OCI-LY1 (cell line): ENCODE results near the gene OR4K5.

Source experiments
- H2AFZ ChIP-seq: fragments of 200-600 bp; sonication (generic), shearing (Covaris generic); 2 replicates; pipeline ENCODE4 v1.6.0; 2014; ENCODE audit warnings: antibody characterized with exemption, mild to moderate bottlenecking, low read length
- H3F3A ChIP-seq: fragments of 200-600 bp; sonication (generic), shearing (Covaris generic); 2 replicates; pipeline ENCODE4 v1.6.0; 2014; ENCODE audit warnings: mild to moderate bottlenecking, antibody characterized with exemption, low read length, moderate library complexity; ENCODE audit not compliant: insufficient read depth
- H3K27ac ChIP-seq: fragments of 200-600 bp; sonication (generic); 2 replicates; pipeline ENCODE4 v1.5.1; 2014; ENCODE audit warnings: low read length, mixed run types, mild to moderate bottlenecking, low read depth; ENCODE audit not compliant: poor library complexity, severe bottlenecking
- H3K27me3 ChIP-seq: fragments of 200-600 bp; sonication (generic); 2 replicates; pipeline ENCODE4 v1.6.0; 2014; ENCODE audit warnings: antibody characterized with exemption, mild to moderate bottlenecking, low read length, moderate library complexity; ENCODE audit not compliant: insufficient read depth
- H3K36me3 ChIP-seq: fragments of 200-600 bp; sonication (generic); 2 replicates; pipeline ENCODE4 v1.6.1; 2014; ENCODE audit warnings: mild to moderate bottlenecking, antibody characterized with exemption, low read length, moderate library complexity, mixed read lengths; ENCODE audit not compliant: insufficient read depth
- H3K4me1 ChIP-seq: fragments of 200-600 bp; sonication (generic); 2 replicates; pipeline ENCODE4 v1.5.1; 2014; ENCODE audit warnings: mild to moderate bottlenecking, low read length, moderate library complexity; ENCODE audit not compliant: insufficient read depth, severe bottlenecking
- H3K4me2 ChIP-seq: fragments of 200-600 bp; sonication (generic), shearing (Covaris generic); 2 replicates; pipeline ENCODE4 v1.6.1; 2014; ENCODE audit warnings: low read length
- H3K4me3 ChIP-seq: fragments of 200-600 bp; sonication (generic); 2 replicates; pipeline ENCODE4 v1.5.1; 2014; ENCODE audit warnings: low read length, low read depth, mild to moderate bottlenecking, mixed read lengths; ENCODE audit not compliant: poor library complexity, severe bottlenecking
- H3K79me2 ChIP-seq: fragments of 200-600 bp; shearing (Covaris generic); 2 replicates; pipeline ENCODE4 v1.6.1; 2016; ENCODE audit warnings: mixed run types, low read length, mixed read lengths; ENCODE audit not compliant: insufficient read depth
- H3K9ac ChIP-seq: fragments of 200-600 bp; sonication (generic), shearing (Covaris generic); 2 replicates; pipeline ENCODE4 v1.6.1; 2014; ENCODE audit warnings: mild to moderate bottlenecking, low read length, mixed read lengths
- H3K9me2 ChIP-seq: fragments of 200-600 bp; sonication (generic), shearing (Covaris generic); 2 replicates; pipeline ENCODE4 v1.6.1; 2014; ENCODE audit warnings: low read depth, mild to moderate bottlenecking, low read length, mixed read lengths
- H3K9me3 ChIP-seq: fragments of 200-600 bp; shearing (Covaris generic); 2 replicates; pipeline ENCODE4 v1.6.1; 2014; ENCODE audit warnings: low read length, mixed read lengths
- H4K20me1 ChIP-seq: fragments of 200-600 bp; sonication (generic), shearing (Covaris generic); 2 replicates; pipeline ENCODE4 v1.6.0; 2016; ENCODE audit warnings: mild to moderate bottlenecking, low read length; ENCODE audit not compliant: insufficient read depth
- EZH2 ChIP-seq: fragments of 200-600 bp; sonication (generic), shearing (Covaris generic); IDR thresholded peaks from 2 replicates; pipeline ENCODE4 v1.8.0; 2017; ENCODE audit warnings: borderline replicate concordance, mixed run types, mild to moderate bottlenecking, antibody characterized with exemption, low read length, moderate library complexity, mixed read lengths
- TF ChIP-seq, protein P1 (sequence below): fragments of 200-600 bp; sonication (generic), shearing (Covaris generic); IDR thresholded peaks from 2 replicates; pipeline ENCODE4 v1.5.1; 2017; ENCODE audit warnings: mild to moderate bottlenecking, antibody characterized with exemption, low read length, moderate library complexity, mixed read lengths

Gene OR4K5, protein sequence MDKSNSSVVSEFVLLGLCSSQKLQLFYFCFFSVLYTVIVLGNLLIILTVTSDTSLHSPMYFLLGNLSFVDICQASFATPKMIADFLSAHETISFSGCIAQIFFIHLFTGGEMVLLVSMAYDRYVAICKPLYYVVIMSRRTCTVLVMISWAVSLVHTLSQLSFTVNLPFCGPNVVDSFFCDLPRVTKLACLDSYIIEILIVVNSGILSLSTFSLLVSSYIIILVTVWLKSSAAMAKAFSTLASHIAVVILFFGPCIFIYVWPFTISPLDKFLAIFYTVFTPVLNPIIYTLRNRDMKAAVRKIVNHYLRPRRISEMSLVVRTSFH

DNA sequence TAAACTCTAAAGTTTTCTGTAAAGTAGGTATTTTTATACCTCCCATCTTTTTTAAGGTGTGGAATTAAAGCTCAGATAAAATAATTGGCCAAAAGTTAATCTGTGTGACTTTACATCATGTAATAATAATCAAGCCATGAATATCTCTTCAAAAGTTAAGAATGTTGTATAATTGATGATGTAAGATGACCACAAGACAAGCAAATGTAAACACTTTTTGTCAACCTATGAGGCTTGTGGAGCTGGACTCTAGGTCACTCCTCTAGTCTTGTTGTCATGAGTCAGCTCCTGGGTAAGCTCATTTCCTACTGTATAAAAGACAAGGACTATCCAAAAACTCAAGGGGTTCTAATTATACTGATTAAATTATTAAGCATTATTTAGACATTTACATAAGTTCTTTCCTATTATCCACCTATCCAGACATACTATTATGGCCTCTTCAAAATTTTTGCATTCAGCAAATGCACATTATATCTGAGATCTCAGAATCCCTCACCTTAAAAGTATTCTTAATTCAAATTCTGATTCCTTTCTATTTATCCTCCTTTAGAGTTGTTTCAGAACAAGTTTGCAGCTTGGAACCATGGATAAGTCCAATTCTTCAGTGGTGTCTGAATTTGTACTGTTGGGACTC is at the start of gene OR4K5:
Gene OR4K5, plus strand, starts transcription at position 587 of the 637 bp plus-strand sequence. Its CDS starts 0 bp downstream, at position 587.
- no peak within 1 kb of the TSS for H3K9ac ChIP-seq
- TF ChIP-seq, protein P1, sequence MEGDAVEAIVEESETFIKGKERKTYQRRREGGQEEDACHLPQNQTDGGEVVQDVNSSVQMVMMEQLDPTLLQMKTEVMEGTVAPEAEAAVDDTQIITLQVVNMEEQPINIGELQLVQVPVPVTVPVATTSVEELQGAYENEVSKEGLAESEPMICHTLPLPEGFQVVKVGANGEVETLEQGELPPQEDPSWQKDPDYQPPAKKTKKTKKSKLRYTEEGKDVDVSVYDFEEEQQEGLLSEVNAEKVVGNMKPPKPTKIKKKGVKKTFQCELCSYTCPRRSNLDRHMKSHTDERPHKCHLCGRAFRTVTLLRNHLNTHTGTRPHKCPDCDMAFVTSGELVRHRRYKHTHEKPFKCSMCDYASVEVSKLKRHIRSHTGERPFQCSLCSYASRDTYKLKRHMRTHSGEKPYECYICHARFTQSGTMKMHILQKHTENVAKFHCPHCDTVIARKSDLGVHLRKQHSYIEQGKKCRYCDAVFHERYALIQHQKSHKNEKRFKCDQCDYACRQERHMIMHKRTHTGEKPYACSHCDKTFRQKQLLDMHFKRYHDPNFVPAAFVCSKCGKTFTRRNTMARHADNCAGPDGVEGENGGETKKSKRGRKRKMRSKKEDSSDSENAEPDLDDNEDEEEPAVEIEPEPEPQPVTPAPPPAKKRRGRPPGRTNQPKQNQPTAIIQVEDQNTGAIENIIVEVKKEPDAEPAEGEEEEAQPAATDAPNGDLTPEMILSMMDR, result no peak
- no peak for TF ChIP-seq EZH2
- H3K4me3 ChIP-seq, result no peak within 1 kb of the TSS
- no peak within 1 kb of the TSS for H2AFZ ChIP-seq
- no peak within 1 kb of the TSS for H3K4me2 ChIP-seq
- no peaks in the 10 kb centered on the region for H3F3A ChIP-seq
- H3K27ac ChIP-seq, result no peak within 1 kb of the TSS
- H3K36me3 ChIP-seq, result no peaks in the 10 kb centered on the region
- H3K4me1 ChIP-seq, result no peaks in the 10 kb centered on the region
- no peaks in the 10 kb centered on the region for H3K27me3 ChIP-seq
- no peaks in the 10 kb centered on the region for H3K9me2 ChIP-seq
- no peaks in the 10 kb centered on the region for H4K20me1 ChIP-seq
- H3K79me2 ChIP-seq, result no peaks in the 10 kb centered on the region
- H3K9me3 ChIP-seq, result no peaks in the 10 kb centered on the region

- H3K36me3 ChIP-seq, result no peaks in the 10 kb centered on the region
- H3K4me2 ChIP-seq, result no peak overlapping the region
- H3K27me3 ChIP-seq, result no peaks in the 10 kb centered on the region
- H3K9me3 ChIP-seq, result no peaks in the 10 kb centered on the region
- H3K27ac ChIP-seq, result no peak overlapping the region
- no peaks in the 10 kb centered on the region for H3K9me2 ChIP-seq
- no peaks in the 10 kb centered on the region for H4K20me1 ChIP-seq
- H3K4me1 ChIP-seq, result no peaks in the 10 kb centered on the region
- no peak overlapping the region for H2AFZ ChIP-seq
- H3F3A ChIP-seq, result no peaks in the 10 kb centered on the region
- H3K4me3 ChIP-seq, result no peak overlapping the region
- no peaks in the 10 kb centered on the region for H3K79me2 ChIP-seq
- TF ChIP-seq EZH2, result no peak
- TF ChIP-seq, protein P1, result no peak
- no peak overlapping the region for H3K9ac ChIP-seq
Observed at GRCh38 chr14:19873178-19873577, 47.2 kb upstream of the OR4K5 start.

- Histone ChIP-seq H3K79me2 (no peaks in the 10 kb centered on the region), H3K9ac (no peak within 1 kb of the TSS), H3K27ac (no peak within 1 kb of the TSS), H2AFZ (no peak within 1 kb of the TSS), H4K20me1 (no peaks in the 10 kb centered on the region), H3K4me2 (no peak within 1 kb of the TSS), H3K9me3 (no peaks in the 10 kb centered on the region), H3F3A (no peaks in the 10 kb centered on the region), H3K9me2 (no peaks in the 10 kb centered on the region), H3K4me1 (no peaks in the 10 kb centered on the region), H3K36me3 (no peaks in the 10 kb centered on the region), H3K4me3 (no peak within 1 kb of the TSS), H3K27me3 (no peaks in the 10 kb centered on the region)
- TF ChIP-seq EZH2, result no peak
- TF ChIP-seq, protein P1, result no peak
Observed at GRCh38 chr14:19874842-19875241, 45.6 kb upstream of the OR4K5 start, which contains the start of gene OR4K2. Gene OR4K2 (plus strand): TSS chr14:19875142. CDS start chr14:19876268, 1,126 bp downstream.
